Measurements from ENCODE around the gene TBX4. TPM values are rescaled to one million over a fixed set of nuclear protein-coding genes. Genes with fewer than 3 reads are reported as not detected.

Gene TBX4
- total and polyA plus RNA-seq, 9 of the 15 experiments (the other 6 are each of a cell fraction or from before 2014, with no cell fraction given) = not detected

DNA sequence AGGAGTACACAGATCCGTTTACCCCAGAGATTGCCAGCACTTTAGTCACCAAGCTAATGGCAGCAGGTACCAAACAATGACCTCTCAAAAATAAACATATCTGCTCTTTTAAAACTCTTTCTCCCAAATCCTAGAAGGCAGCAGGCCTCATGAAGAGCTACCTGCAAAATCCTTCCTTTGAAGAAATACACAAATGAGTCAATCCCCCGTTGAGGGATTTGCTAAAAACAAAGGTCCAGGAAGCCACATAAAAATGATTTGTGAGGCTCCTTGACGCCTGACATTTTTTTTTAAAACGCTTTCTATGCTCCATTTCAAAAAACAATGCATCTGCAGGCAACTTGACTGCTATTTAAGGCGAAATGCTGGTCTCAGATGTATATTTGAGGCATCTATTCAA, 80.6 kb downstream of the TBX4 start:
- Histone ChIP-seq H3K4me2 (ENCODE audit: insufficient read depth, low read length) (no peak overlapping the region), H3K4me1 (replicated peaks in 1 of 2; ENCODE audit: control insufficient read depth in 2 of 2, insufficient read depth in 2 of 2, low read length in 2 of 2) (no peaks in the 10 kb centered on the region), H3K27ac (ENCODE audit: extremely low read depth, low read depth, low read length) (no peak overlapping the region), H3K36me3 (ENCODE audit: control insufficient read depth, insufficient read depth, low read length) (no peaks in the 10 kb centered on the region), H3K79me2 (ENCODE audit: control insufficient read depth, insufficient read depth, low read length) (no peaks in the 10 kb centered on the region), H4K20me1 (replicated peaks; ENCODE audit: control insufficient read depth, insufficient read depth, low read length) (no peaks in the 10 kb centered on the region), H3K9ac (ENCODE audit: insufficient read depth in 1 of 2, low read depth in 2 of 2, low read length in 2 of 2) (no peak overlapping the region), H3K27me3 (ENCODE audit: control insufficient read depth in 2 of 2, insufficient read depth in 2 of 2, low read length in 2 of 2) (peaks cover 4 to 5% of the 10 kb centered on the region in 2 experiments; a peak in 4 of 5 replicates), H3K9me3 (replicated peaks; ENCODE audit: control insufficient read depth, insufficient read depth, low read depth, low read length) (no peaks in the 10 kb centered on the region), H3K4me3 (no peak overlapping the region), H3K9me1 (ENCODE audit: control insufficient read depth, insufficient read depth, low read length) (no peaks in the 10 kb centered on the region), H2AFZ (ENCODE audit: low read depth, low read length) (no peak overlapping the region)
- no TSS peak for BruUV-seq (replicated peaks)
- in situ Hi-C loops (cut with MboI) (no loop called here), intact Hi-C loops (cut with micrococcal nuclease) (no loop called here)
- TF ChIP-seq BACH1 (tag; IDR thresholded peaks at IDR 0.05) = 0 out of 2 replicates have a peak, but pooled peaks have one; percentile 10
- TF ChIP-seq, protein P1, sequence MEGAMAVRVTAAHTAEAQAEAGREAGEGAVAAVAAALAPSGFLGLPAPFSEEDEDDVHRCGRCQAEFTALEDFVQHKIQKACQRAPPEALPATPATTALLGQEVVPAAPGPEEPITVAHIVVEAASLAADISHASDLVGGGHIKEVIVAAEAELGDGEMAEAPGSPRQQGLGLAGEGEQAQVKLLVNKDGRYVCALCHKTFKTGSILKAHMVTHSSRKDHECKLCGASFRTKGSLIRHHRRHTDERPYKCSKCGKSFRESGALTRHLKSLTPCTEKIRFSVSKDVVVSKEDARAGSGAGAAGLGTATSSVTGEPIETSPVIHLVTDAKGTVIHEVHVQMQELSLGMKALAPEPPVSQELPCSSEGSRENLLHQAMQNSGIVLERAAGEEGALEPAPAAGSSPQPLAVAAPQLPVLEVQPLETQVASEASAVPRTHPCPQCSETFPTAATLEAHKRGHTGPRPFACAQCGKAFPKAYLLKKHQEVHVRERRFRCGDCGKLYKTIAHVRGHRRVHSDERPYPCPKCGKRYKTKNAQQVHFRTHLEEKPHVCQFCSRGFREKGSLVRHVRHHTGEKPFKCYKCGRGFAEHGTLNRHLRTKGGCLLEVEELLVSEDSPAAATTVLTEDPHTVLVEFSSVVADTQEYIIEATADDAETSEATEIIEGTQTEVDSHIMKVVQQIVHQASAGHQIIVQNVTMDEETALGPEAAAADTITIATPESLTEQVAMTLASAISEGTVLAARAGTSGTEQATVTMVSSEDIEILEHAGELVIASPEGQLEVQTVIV (CRISPR knock-in tag; IDR thresholded peaks at IDR 0.05; ENCODE audit: borderline replicate concordance) = no peak
- no peak for ATAC-seq
- ChIA-PET POLR2A (no interaction called here), CTCF (ENCODE audit: low intra/inter-chr PET ratio) (no interaction called here)
- DNase-seq (ENCODE audit: extremely low read depth in 1 of 4, low spot score in 3 of 4) = no peak
- WGBS (ENCODE audit: insufficient coverage, low coverage, missing lambda C conversion rate) = 0% methylated on average over 5 of the region's 5 CpGs
- no peak for FAIRE-seq

DNA sequence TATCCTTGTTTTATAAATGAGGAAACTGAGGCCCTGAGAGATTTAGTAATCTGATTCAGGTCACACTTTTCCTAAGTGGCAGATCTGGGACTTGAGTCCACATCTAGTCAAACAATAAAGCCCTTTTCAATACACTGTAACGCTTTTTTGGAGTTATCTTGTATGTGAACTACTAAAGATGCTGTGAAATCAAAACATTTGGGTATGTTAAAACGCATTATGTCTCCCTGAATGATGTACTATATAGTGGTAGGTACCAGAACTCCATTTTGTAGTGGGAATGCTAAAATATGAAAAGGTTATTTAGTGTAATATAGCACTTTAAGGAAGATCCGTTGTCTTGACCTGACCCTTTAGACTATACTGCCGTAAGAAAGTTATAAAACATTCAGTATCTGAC, 81.6 kb downstream of the TBX4 start:
- POLR2A ChIA-PET = no interaction called here
- Histone ChIP-seq H3K4me2 (ENCODE audit: insufficient read depth, low read length) (no peak overlapping the region), H3K9ac (ENCODE audit: insufficient read depth in 1 of 2, low read depth in 2 of 2, low read length in 2 of 2) (no peak overlapping the region), H3K27me3 (ENCODE audit: control insufficient read depth in 2 of 2, insufficient read depth in 2 of 2, low read length in 2 of 2) (peaks cover 4 to 5% of the 10 kb centered on the region in 2 experiments; a peak in 4 of 5 replicates), H3K4me3 (no peak overlapping the region), H3K9me1 (ENCODE audit: control insufficient read depth, insufficient read depth, low read length) (no peaks in the 10 kb centered on the region), H3K27ac (ENCODE audit: extremely low read depth, low read depth, low read length) (no peak overlapping the region), H3K4me1 (replicated peaks in 1 of 2; ENCODE audit: control insufficient read depth in 2 of 2, insufficient read depth in 2 of 2, low read length in 2 of 2) (no peaks in the 10 kb centered on the region), H3K79me2 (ENCODE audit: control insufficient read depth, insufficient read depth, low read length) (no peaks in the 10 kb centered on the region), H4K20me1 (replicated peaks; ENCODE audit: control insufficient read depth, insufficient read depth, low read length) (no peaks in the 10 kb centered on the region), H3K36me3 (ENCODE audit: control insufficient read depth, insufficient read depth, low read length) (no peaks in the 10 kb centered on the region), H2AFZ (ENCODE audit: low read depth, low read length) (no peak overlapping the region), H3K9me3 (replicated peaks; ENCODE audit: control insufficient read depth, insufficient read depth, low read depth, low read length) (no peaks in the 10 kb centered on the region)
- no peak for ATAC-seq
- intact Hi-C loops (cut with micrococcal nuclease) = no loop called here
- FAIRE-seq = no peak
- 0% methylated on average over 4 of the region's 4 CpGs for WGBS (ENCODE audit: insufficient coverage, low coverage, missing lambda C conversion rate)
- CTCF ChIA-PET (ENCODE audit: low intra/inter-chr PET ratio) = no interaction called here
- no peak for DNase-seq (ENCODE audit: extremely low read depth in 1 of 4, low spot score in 3 of 4)
- in situ Hi-C loops (cut with MboI) = no loop called here
- BruUV-seq (replicated peaks) = no TSS peak
- TF ChIP-seq, protein P2, sequence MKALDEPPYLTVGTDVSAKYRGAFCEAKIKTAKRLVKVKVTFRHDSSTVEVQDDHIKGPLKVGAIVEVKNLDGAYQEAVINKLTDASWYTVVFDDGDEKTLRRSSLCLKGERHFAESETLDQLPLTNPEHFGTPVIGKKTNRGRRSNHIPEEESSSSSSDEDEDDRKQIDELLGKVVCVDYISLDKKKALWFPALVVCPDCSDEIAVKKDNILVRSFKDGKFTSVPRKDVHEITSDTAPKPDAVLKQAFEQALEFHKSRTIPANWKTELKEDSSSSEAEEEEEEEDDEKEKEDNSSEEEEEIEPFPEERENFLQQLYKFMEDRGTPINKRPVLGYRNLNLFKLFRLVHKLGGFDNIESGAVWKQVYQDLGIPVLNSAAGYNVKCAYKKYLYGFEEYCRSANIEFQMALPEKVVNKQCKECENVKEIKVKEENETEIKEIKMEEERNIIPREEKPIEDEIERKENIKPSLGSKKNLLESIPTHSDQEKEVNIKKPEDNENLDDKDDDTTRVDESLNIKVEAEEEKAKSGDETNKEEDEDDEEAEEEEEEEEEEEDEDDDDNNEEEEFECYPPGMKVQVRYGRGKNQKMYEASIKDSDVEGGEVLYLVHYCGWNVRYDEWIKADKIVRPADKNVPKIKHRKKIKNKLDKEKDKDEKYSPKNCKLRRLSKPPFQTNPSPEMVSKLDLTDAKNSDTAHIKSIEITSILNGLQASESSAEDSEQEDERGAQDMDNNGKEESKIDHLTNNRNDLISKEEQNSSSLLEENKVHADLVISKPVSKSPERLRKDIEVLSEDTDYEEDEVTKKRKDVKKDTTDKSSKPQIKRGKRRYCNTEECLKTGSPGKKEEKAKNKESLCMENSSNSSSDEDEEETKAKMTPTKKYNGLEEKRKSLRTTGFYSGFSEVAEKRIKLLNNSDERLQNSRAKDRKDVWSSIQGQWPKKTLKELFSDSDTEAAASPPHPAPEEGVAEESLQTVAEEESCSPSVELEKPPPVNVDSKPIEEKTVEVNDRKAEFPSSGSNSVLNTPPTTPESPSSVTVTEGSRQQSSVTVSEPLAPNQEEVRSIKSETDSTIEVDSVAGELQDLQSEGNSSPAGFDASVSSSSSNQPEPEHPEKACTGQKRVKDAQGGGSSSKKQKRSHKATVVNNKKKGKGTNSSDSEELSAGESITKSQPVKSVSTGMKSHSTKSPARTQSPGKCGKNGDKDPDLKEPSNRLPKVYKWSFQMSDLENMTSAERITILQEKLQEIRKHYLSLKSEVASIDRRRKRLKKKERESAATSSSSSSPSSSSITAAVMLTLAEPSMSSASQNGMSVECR (CRISPR knock-in tag; IDR thresholded peaks at IDR 0.05) = no peak
- TF ChIP-seq, protein P3, sequence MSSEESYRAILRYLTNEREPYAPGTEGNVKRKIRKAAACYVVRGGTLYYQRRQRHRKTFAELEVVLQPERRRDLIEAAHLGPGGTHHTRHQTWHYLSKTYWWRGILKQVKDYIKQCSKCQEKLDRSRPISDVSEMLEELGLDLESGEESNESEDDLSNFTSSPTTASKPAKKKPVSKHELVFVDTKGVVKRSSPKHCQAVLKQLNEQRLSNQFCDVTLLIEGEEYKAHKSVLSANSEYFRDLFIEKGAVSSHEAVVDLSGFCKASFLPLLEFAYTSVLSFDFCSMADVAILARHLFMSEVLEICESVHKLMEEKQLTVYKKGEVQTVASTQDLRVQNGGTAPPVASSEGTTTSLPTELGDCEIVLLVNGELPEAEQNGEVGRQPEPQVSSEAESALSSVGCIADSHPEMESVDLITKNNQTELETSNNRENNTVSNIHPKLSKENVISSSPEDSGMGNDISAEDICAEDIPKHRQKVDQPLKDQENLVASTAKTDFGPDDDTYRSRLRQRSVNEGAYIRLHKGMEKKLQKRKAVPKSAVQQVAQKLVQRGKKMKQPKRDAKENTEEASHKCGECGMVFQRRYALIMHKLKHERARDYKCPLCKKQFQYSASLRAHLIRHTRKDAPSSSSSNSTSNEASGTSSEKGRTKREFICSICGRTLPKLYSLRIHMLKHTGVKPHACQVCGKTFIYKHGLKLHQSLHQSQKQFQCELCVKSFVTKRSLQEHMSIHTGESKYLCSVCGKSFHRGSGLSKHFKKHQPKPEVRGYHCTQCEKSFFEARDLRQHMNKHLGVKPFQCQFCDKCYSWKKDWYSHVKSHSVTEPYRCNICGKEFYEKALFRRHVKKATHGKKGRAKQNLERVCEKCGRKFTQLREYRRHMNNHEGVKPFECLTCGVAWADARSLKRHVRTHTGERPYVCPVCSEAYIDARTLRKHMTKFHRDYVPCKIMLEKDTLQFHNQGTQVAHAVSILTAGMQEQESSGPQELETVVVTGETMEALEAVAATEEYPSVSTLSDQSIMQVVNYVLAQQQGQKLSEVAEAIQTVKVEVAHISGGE (CRISPR knock-in tag; IDR thresholded peaks at IDR 0.05) = peak in 1 of 3 experiments; percentile 94; a peak in 2 of 6 replicates

Data from K562 (cell line).